DOHH2 (cell line): Measurements from ENCODE around the gene FANCL.
"Not testable (repeated sequence)": the region's sequence is repeated elsewhere in the genome, so short reads cannot be mapped to it uniquely, and the experiment has no call there.

Experiments used
- H3F3A ChIP-seq: fragments of 200-600 bp; sonication (generic), shearing (Covaris generic); 2 replicates; pipeline ENCODE4 v1.6.0; 2016; ENCODE audit warnings: antibody characterized with exemption, mild to moderate bottlenecking; ENCODE audit not compliant: control insufficient read depth, insufficient read depth
- H3K27ac ChIP-seq: fragments of 200-600 bp; sonication (generic); 2 replicates; pipeline ENCODE4 v1.5.1; 2014; ENCODE audit warnings: low read depth, mild to moderate bottlenecking, low read length, moderate library complexity
- H3K27me3 ChIP-seq: fragments of 200-600 bp; sonication (generic); 2 replicates; pipeline ENCODE4 v1.6.1; 2014; ENCODE audit warnings: mild to moderate bottlenecking, low read length, mixed read lengths; ENCODE audit not compliant: control insufficient read depth
- H3K36me3 ChIP-seq: fragments of 200-600 bp; sonication (generic); 2 replicates; pipeline ENCODE4 v1.6.1; 2014; ENCODE audit warnings: mild to moderate bottlenecking, low read length, moderate library complexity, mixed read lengths; ENCODE audit not compliant: control insufficient read depth
- H3K4me1 ChIP-seq: fragments of 200-600 bp; sonication (generic); 2 replicates; pipeline ENCODE4 v1.6.1; 2014; ENCODE audit warnings: mild to moderate bottlenecking, low read length, mixed read lengths; ENCODE audit not compliant: control insufficient read depth
- H3K4me2 ChIP-seq: fragments of 200-600 bp; sonication (generic); 2 replicates; pipeline ENCODE4 v1.6.0; 2014; ENCODE audit warnings: mild to moderate bottlenecking, low read length, moderate library complexity
- H3K4me3 ChIP-seq: fragments of 200-600 bp; sonication (generic); 2 replicates; pipeline ENCODE4 v1.5.1; 2014; ENCODE audit warnings: mild to moderate bottlenecking, low read length, mixed read lengths
- H3K79me2 ChIP-seq: fragments of 200-600 bp; sonication (generic); 2 replicates; pipeline ENCODE4 v1.6.1; 2014; ENCODE audit warnings: mild to moderate bottlenecking, low read length, mixed read lengths; ENCODE audit not compliant: control insufficient read depth
- H3K9me2 ChIP-seq: fragments of 200-600 bp; sonication (generic); replicated peaks from 2 replicates; pipeline ENCODE4 v1.6.1; 2014; ENCODE audit warnings: mild to moderate bottlenecking, low read length, mixed read lengths; ENCODE audit not compliant: control insufficient read depth
- H3K9me3 ChIP-seq: fragments of 200-600 bp; sonication (generic); 2 replicates; pipeline ENCODE4 v1.6.1; 2014; ENCODE audit warnings: antibody characterized with exemption, low read length, mixed read lengths; ENCODE audit not compliant: control insufficient read depth, insufficient read depth
- H4K20me1 ChIP-seq: fragments of 200-600 bp; sonication (generic); 2 replicates; pipeline ENCODE4 v1.6.0; 2014; ENCODE audit warnings: low read depth, mild to moderate bottlenecking, antibody characterized with exemption, low read length, moderate library complexity; ENCODE audit not compliant: control insufficient read depth, insufficient read depth
- CTCF ChIP-seq: fragments of 200-600 bp; sonication (generic); IDR thresholded peaks from one replicate; pipeline ENCODE4 v1.5.1; 2014; ENCODE audit warnings: antibody characterized with exemption, mild to moderate bottlenecking, low read depth, low read length; ENCODE audit not compliant: poor library complexity, severe bottlenecking
- EZH2phosphoT487 ChIP-seq: fragments of 200-600 bp; sonication (generic); IDR thresholded peaks from 2 replicates; pipeline ENCODE4 v1.6.1; 2017; ENCODE audit warnings: borderline replicate concordance, mild to moderate bottlenecking, antibody characterized with exemption, low read length, moderate library complexity, mixed read lengths

Gene FANCL

GRCh38 chr2:58122040-58122439 lies 119.1 kb downstream of the FANCL start:
- H3K4me3 ChIP-seq = no peak overlapping the region
- TF ChIP-seq CTCF = no peak
- TF ChIP-seq EZH2phosphoT487 = no peak
- no peaks in the 10 kb centered on the region for H3K4me1 ChIP-seq
- no peak overlapping the region for H3K27ac ChIP-seq
- no peaks in the 10 kb centered on the region for H3K27me3 ChIP-seq
- H3F3A ChIP-seq = no peaks in the 10 kb centered on the region
- no peaks in the 10 kb centered on the region for H3K9me3 ChIP-seq
- no peaks in the 10 kb centered on the region for H3K9me2 ChIP-seq
- no peaks in the 10 kb centered on the region for H3K79me2 ChIP-seq
- H3K36me3 ChIP-seq = peaks cover 4% of the 10 kb centered on the region; the same call in 1 of the 2 replicates
- no peak overlapping the region for H3K4me2 ChIP-seq
- no peaks in the 10 kb centered on the region for H4K20me1 ChIP-seq

- no peaks in the 10 kb centered on the region for H3K9me3 ChIP-seq
- H3K9me2 ChIP-seq = no peaks in the 10 kb centered on the region
- H3K36me3 ChIP-seq = peaks cover 4% of the 10 kb centered on the region; the same call in 1 of the 2 replicates
- TF ChIP-seq CTCF = no peak
- TF ChIP-seq EZH2phosphoT487 = no peak
- H3K27me3 ChIP-seq = no peaks in the 10 kb centered on the region
- H3K4me1 ChIP-seq = no peaks in the 10 kb centered on the region
- H3F3A ChIP-seq = no peaks in the 10 kb centered on the region
- no peak overlapping the region for H3K4me2 ChIP-seq
- H3K4me3 ChIP-seq = no peak overlapping the region
- no peaks in the 10 kb centered on the region for H4K20me1 ChIP-seq
- H3K27ac ChIP-seq = no peak overlapping the region
- H3K79me2 ChIP-seq = no peaks in the 10 kb centered on the region
These were observed 120.4 kb downstream of the FANCL start for GRCh38 chr2:58120626-58121229.

GRCh38 chr2:58113563-58113962 lies 127.6 kb downstream of the FANCL start:
- H3K4me1 ChIP-seq, H3F3A ChIP-seq, H3K27ac ChIP-seq, H3K9me2 ChIP-seq, H3K27me3 ChIP-seq, H3K4me2 ChIP-seq, H3K36me3 ChIP-seq, H3K4me3 ChIP-seq, H3K9me3 ChIP-seq, H4K20me1 ChIP-seq, H3K79me2 ChIP-seq: not testable (repeated sequence)

GRCh38 chr2:58110765-58111164 lies 130.4 kb downstream of the FANCL start:
- H3F3A ChIP-seq = no peaks in the 10 kb centered on the region
- H3K4me1 ChIP-seq = no peaks in the 10 kb centered on the region

More at GRCh38 chr2:58110765-58111164, 130.4 kb downstream of the FANCL start:
- Histone ChIP-seq H3K79me2 (no peaks in the 10 kb centered on the region), H3K27me3 (no peaks in the 10 kb centered on the region), H3K9me2 (no peaks in the 10 kb centered on the region), H3K9me3 (no peaks in the 10 kb centered on the region), H3K4me2 (no peak overlapping the region), H3K27ac (no peak overlapping the region), H3K36me3 (no peaks in the 10 kb centered on the region), H3K4me3 (no peak overlapping the region), H4K20me1 (no peaks in the 10 kb centered on the region)
- TF ChIP-seq EZH2phosphoT487 = no peak
- TF ChIP-seq CTCF = peak; percentile 30
